Measurements from ENCODE around the gene AQR. TPM values are rescaled to one million over a fixed set of nuclear protein-coding genes. Genes with fewer than 3 reads are reported as not detected.
A peak's percentile ranks its signal among the peaks of the same experiment; 100 is the strongest.

Gene AQR
- total and polyA plus RNA-seq, 2 of the 4 experiments (the other 2 are of a cell fraction), result 17.9 to 29.6 TPM

GRCh38 chr15:34886134-34886533 is 83.4 kb downstream of the AQR start:
- H3K27me3 ChIP-seq (ENCODE audit: control insufficient read depth, insufficient read depth, low read length), result no peaks in the 10 kb centered on the region
- peaks cover 2% of the 10 kb centered on the region; the same call in 1 of the 2 replicates for H4K20me1 ChIP-seq (ENCODE audit: insufficient read depth, low read length)
- no peak overlapping the region for H3K23ac ChIP-seq (ENCODE audit: low read depth, low read length)
- H4K91ac ChIP-seq (ENCODE audit: insufficient read depth, low read depth, low read length), result no peak overlapping the region
- H3K18ac ChIP-seq (ENCODE audit: low read depth, low read length), result no peak overlapping the region
- no peak overlapping the region for H2BK15ac ChIP-seq (ENCODE audit: low read depth, low read length)
- H3K36me3 ChIP-seq (ENCODE audit: control insufficient read depth, insufficient read depth, low read length), result peaks cover 4% of the 10 kb centered on the region; the same call in 1 of the 2 replicates
- BruUV-seq (replicated peaks), result no TSS peak
- H3K27ac ChIP-seq (ENCODE audit: insufficient read depth, low read length), result no peak overlapping the region
- in situ Hi-C loops (cut with MboI; ENCODE audit: low sequenced_read_pairs), result no loop called here
- H4K8ac ChIP-seq (ENCODE audit: low read depth in 2 of 2, low read length in 2 of 2), result no peak overlapping the region; a peak in 1 of 4 replicates
- peaks cover 0 to 4% of the 10 kb centered on the region in 2 experiments; a peak in 3 of 4 replicates for H3K79me1 ChIP-seq (ENCODE audit: low read depth in 1 of 2, low read length in 2 of 2)
- peak overlapping the region; percentile 63 for H2BK5ac ChIP-seq (ENCODE audit: low read depth, low read length, poor library complexity, severe bottlenecking)
- no peak overlapping the region for H3K56ac ChIP-seq (ENCODE audit: extremely low read depth, insufficient read depth, low read length)
- H3K4me3 ChIP-seq (ENCODE audit: insufficient read depth, low read depth, low read length), result no peak overlapping the region
- H3K9ac ChIP-seq (ENCODE audit: low read depth, low read length), result no peak overlapping the region
- H2BK20ac ChIP-seq (ENCODE audit: low read depth, low read length), result no peak overlapping the region
- ChIA-PET CTCF (no interaction called here), POLR2A (ENCODE audit: unreplicated experiment) (no interaction called here)
- no peak overlapping the region for H3K14ac ChIP-seq (replicated peaks; ENCODE audit: low read depth, low read length)
- no peak overlapping the region for H2BK120ac ChIP-seq (ENCODE audit: low read depth, low read length)
- dilution Hi-C loops (cut with HindIII; ENCODE audit: low sequenced_read_pairs, unreplicated experiment), result no loop called here
- 0 out of 2 replicates have a peak, but pooled peaks cover 2% of the 10 kb centered on the region for H3K9me1 ChIP-seq (ENCODE audit: insufficient read depth, low read length)
- no peak overlapping the region for H4K5ac ChIP-seq (ENCODE audit: low read depth, low read length)
- H3K9me3 ChIP-seq (ENCODE audit: control insufficient read depth, insufficient read depth, low read length), result no peaks in the 10 kb centered on the region
- H3K4me1 ChIP-seq (ENCODE audit: control insufficient read depth, insufficient read depth, low read length), result peaks cover 4% of the 10 kb centered on the region
- H2AK5ac ChIP-seq (ENCODE audit: low read depth, low read length), result no peak overlapping the region
- H2AK9ac ChIP-seq (replicated peaks; ENCODE audit: low read depth, low read length, poor library complexity), result no peak overlapping the region
- H2AFZ ChIP-seq (replicated peaks; ENCODE audit: low read length, poor library complexity), result no peak overlapping the region
- TF ChIP-seq FOS (IDR thresholded peaks at IDR 0.05; ENCODE audit: low read depth, low read length), result peak; percentile 80; the same call in 1 of the 2 replicates
- no peak for TF ChIP-seq POLR2A (IDR thresholded peaks at IDR 0.05; ENCODE audit: low read depth, low read length)
- peak overlapping the region; percentile 36; the same call in 1 of the 2 replicates for H3K4me2 ChIP-seq (ENCODE audit: low read depth, low read length)
- ATAC-seq (ENCODE audit: low read depth) (peak; percentile 54), DNase-seq (peak; percentile 58)
- intact Hi-C loops (cut with micrococcal nuclease), result no loop called here
- H3K4ac ChIP-seq (ENCODE audit: low read depth, low read length), result no peak overlapping the region

Measured in IMR-90 (cell line).